Neural cell (in vitro differentiated cells): ENCODE results near the gene DCC. TPM values are rescaled to one million over a fixed set of nuclear protein-coding genes. Genes with fewer than 3 reads are reported as not detected.
A peak's percentile ranks its signal among the peaks of the same experiment; 100 is the strongest.

ENCODE experiments used
- H2AFZ ChIP-seq: fragments of 200-600, 300-800 bp; sonication (generic), shearing (Covaris generic); 2 replicates; pipeline ENCODE4 v1.6.0; 2014; ENCODE audit warnings: low read depth, mild to moderate bottlenecking, antibody characterized with exemption, low read length, moderate library complexity
- H3F3A ChIP-seq: fragments of 200-600 bp; shearing (Covaris generic); 2 replicates; pipeline ENCODE4 v1.6.1; 2016; ENCODE audit warnings: mild to moderate bottlenecking, moderate library complexity, mixed read lengths, antibody characterized with exemption, low read length; ENCODE audit not compliant: insufficient read depth, poor library complexity, severe bottlenecking
- H3K27ac ChIP-seq: fragments of 200-600, 300-800 bp; sonication (generic), shearing (Covaris generic); 2 replicates; pipeline ENCODE4 v1.5.1; 2014; ENCODE audit warnings: mild to moderate bottlenecking, low read length, moderate library complexity
- H3K27me3 ChIP-seq: fragments of 300-800, 200-600 bp; sonication (generic), shearing (Covaris generic); 2 replicates; pipeline ENCODE4 v1.6.0; 2014; ENCODE audit warnings: mild to moderate bottlenecking, low read depth, low read length, moderate library complexity; ENCODE audit not compliant: insufficient read depth
- H3K36me3 ChIP-seq: fragments of 300-800, 200-600 bp; sonication (generic), shearing (Covaris generic); 2 replicates; pipeline ENCODE4 v1.5.1; 2014; ENCODE audit warnings: mild to moderate bottlenecking, antibody characterized with exemption, low read length, moderate library complexity; ENCODE audit not compliant: insufficient read depth
- H3K4me2 ChIP-seq: fragments of 300-800, 200-600 bp; sonication (generic), shearing (Covaris generic); 2 replicates; pipeline ENCODE4 v1.6.0; 2014; ENCODE audit warnings: mild to moderate bottlenecking, low read length
- H3K4me3 ChIP-seq: fragments of 300-800, 200-600 bp; sonication (generic), shearing (Covaris generic); 2 replicates; pipeline ENCODE4 v1.5.1; 2014; ENCODE audit warnings: mild to moderate bottlenecking, low read length, moderate library complexity
- H3K79me2 ChIP-seq: fragments of 200-600 bp; shearing (Covaris generic); replicated peaks from 2 replicates; pipeline ENCODE4 v1.6.0; 2014; ENCODE audit warnings: mild to moderate bottlenecking, low read length, moderate library complexity; ENCODE audit not compliant: insufficient read depth
- H3K9ac ChIP-seq: fragments of 300-800, 200-600 bp; sonication (generic), shearing (Covaris generic); 2 replicates; pipeline ENCODE4 v1.6.1; 2016; ENCODE audit warnings: mild to moderate bottlenecking, low read length, mixed read lengths
- H3K9me2 ChIP-seq: fragments of 200-600 bp; shearing (Covaris generic); 2 replicates; pipeline ENCODE4 v1.6.1; 2016; ENCODE audit warnings: mild to moderate bottlenecking, low read length, mixed read lengths; ENCODE audit not compliant: insufficient read depth
- H3K9me3 ChIP-seq: fragments of 200-600, 300-800 bp; sonication (generic), shearing (Covaris generic); 2 replicates; pipeline ENCODE4 v1.6.1; 2016; ENCODE audit warnings: mild to moderate bottlenecking, mixed run types, low read length, moderate library complexity, mixed read lengths
- H4K20me1 ChIP-seq: fragments of 200-600 bp; shearing (Covaris generic); 2 replicates; pipeline ENCODE4 v1.6.1; 2016; ENCODE audit warnings: mild to moderate bottlenecking, mixed run types; ENCODE audit not compliant: insufficient read depth
- CTCF ChIP-seq: fragments of 450-650 bp; IDR thresholded peaks from 2 replicates; pipeline ENCODE4 v1.5.1; 2014; ENCODE audit warnings: antibody characterized with exemption, mild to moderate bottlenecking, moderate library complexity; ENCODE audit not compliant: poor library complexity, severe bottlenecking
- EP300 ChIP-seq: fragments of 450-650 bp; conservative IDR thresholded peaks from 2 replicates; pipeline ENCODE4 v1.6.1; 2014; ENCODE audit warnings: antibody characterized with exemption, mild to moderate bottlenecking, moderate library complexity; ENCODE audit not compliant: poor library complexity, severe bottlenecking
- EZH2 ChIP-seq: fragments of 200-600, 300-800 bp; shearing (Covaris generic), sonication (generic); IDR thresholded peaks from 2 replicates; pipeline ENCODE4 v1.6.1; 2014; ENCODE audit warnings: antibody characterized with exemption, low read length, borderline replicate concordance, mild to moderate bottlenecking; ENCODE audit not compliant: insufficient read depth, poor library complexity, severe bottlenecking
- MXI1 ChIP-seq: fragments of 450-650 bp; conservative IDR thresholded peaks from 2 replicates; pipeline ENCODE4 v1.6.1; 2014; ENCODE audit warnings: antibody characterized with exemption, mild to moderate bottlenecking; ENCODE audit not compliant: poor library complexity, severe bottlenecking
- POLR2AphosphoS5 ChIP-seq: IDR thresholded peaks from 2 replicates; pipeline ENCODE4 v1.6.1; 2012
- RAD21 ChIP-seq: fragments of 450-650 bp; conservative IDR thresholded peaks from 2 replicates; pipeline ENCODE4 v1.6.1; 2014; ENCODE audit warnings: antibody characterized with exemption, mild to moderate bottlenecking, moderate library complexity
- REST ChIP-seq: IDR thresholded peaks from 2 replicates; pipeline ENCODE4 v1.6.1; 2012; ENCODE audit warnings: borderline replicate concordance
- SMC3 ChIP-seq: fragments of 450-650 bp; conservative IDR thresholded peaks from 2 replicates; pipeline ENCODE4 v1.6.1; 2014; ENCODE audit warnings: antibody characterized with exemption, mild to moderate bottlenecking, moderate library complexity; ENCODE audit not compliant: poor library complexity
- TAF1 ChIP-seq: IDR thresholded peaks from 2 replicates; pipeline ENCODE4 v1.6.1; 2012; ENCODE audit warnings: low read depth
- polyA plus RNA-seq: library from polyadenylated mRNA; depleted of rRNA; stranded (reverse); fragments of >200 nt; gene quantifications from 2 replicates; pipeline ENCODE4 v1.2.3, GENCODE V29; 2014

DCC gene
- polyA plus RNA-seq, 1 donor from 2014 or later = 40.7 TPM

GRCh38 chr18:52624702-52625101, 284.7 kb downstream of the DCC start:
- H3K79me2 ChIP-seq = no peaks in the 10 kb centered on the region

GRCh38 chr18:52636536-52636935, 296.5 kb downstream of the DCC start:
- H3K9ac ChIP-seq = no peak overlapping the region
- no peaks in the 10 kb centered on the region for H3K79me2 ChIP-seq
- no peaks in the 10 kb centered on the region for H4K20me1 ChIP-seq
- no peak overlapping the region for H2AFZ ChIP-seq
- H3K36me3 ChIP-seq = no peaks in the 10 kb centered on the region
- no peaks in the 10 kb centered on the region for H3F3A ChIP-seq
- no peak overlapping the region for H3K4me3 ChIP-seq
- H3K4me2 ChIP-seq = no peak overlapping the region
- no peaks in the 10 kb centered on the region for H3K9me2 ChIP-seq
- no peaks in the 10 kb centered on the region for H3K27me3 ChIP-seq
- H3K9me3 ChIP-seq = no peaks in the 10 kb centered on the region
- no peak overlapping the region for H3K27ac ChIP-seq
- no peak for TF ChIP-seq TAF1
- no peak for TF ChIP-seq EZH2
- no peak for TF ChIP-seq SMC3
- TF ChIP-seq MXI1 = no peak
- no peak for TF ChIP-seq REST
- TF ChIP-seq RAD21 = no peak
- TF ChIP-seq EP300 = no peak

More at GRCh38 chr18:52624702-52625101, 284.7 kb downstream of the DCC start:
- Histone ChIP-seq H3K4me2 (no peak overlapping the region), H3K9me2 (no peaks in the 10 kb centered on the region), H3K27ac (peak overlapping the region; percentile 40), H4K20me1 (no peaks in the 10 kb centered on the region), H3K9me3 (no peaks in the 10 kb centered on the region), H3K4me3 (no peak overlapping the region), H3K36me3 (no peaks in the 10 kb centered on the region), H2AFZ (no peak overlapping the region), H3K9ac (no peak overlapping the region), H3K27me3 (no peaks in the 10 kb centered on the region), H3F3A (no peaks in the 10 kb centered on the region)
- TF ChIP-seq MXI1 (no peak), TAF1 (no peak), EP300 (no peak), POLR2AphosphoS5 (no peak), REST (no peak), SMC3 (no peak), CTCF (no peak), RAD21 (no peak)
